LNCaP clone FGC (cell line): ENCODE measurements around the gene ZCCHC10.
"Not testable (repeated sequence)": the region's sequence is repeated elsewhere in the genome, so short reads cannot be mapped to it uniquely, and the experiment has no call there.

Experiments used
- DNase-seq: peaks from one replicate; pipeline ENCODE4 v3.0.0-alpha.2; 2011; ENCODE audit warnings: low read depth
- H3K4me3 ChIP-seq: 2 replicates; pipeline ENCODE4 v1.5.1; 2011; ENCODE audit warnings: mild to moderate bottlenecking, low read depth, low read length, control low read depth
- CTCF ChIP-seq: IDR thresholded peaks from 2 replicates; pipeline ENCODE4 v1.5.1; 2012; ENCODE audit warnings: mild to moderate bottlenecking; ENCODE audit not compliant: control insufficient read depth, insufficient read depth; ENCODE audit errors: extremely low read depth

The ZCCHC10 gene

GRCh38 chr5:133051542-133052316 is 25.4 kb upstream of the ZCCHC10 start, which contains the start of gene HSPA4:
TSS of gene HSPA4 (plus strand) at chr5:133052013. CDS start at chr5:133052251, 238 bp downstream.
- peak; percentile 95 for DNase-seq
- no peak for TF ChIP-seq CTCF
- peak within 1 kb of the TSS; percentile 89 for H3K4me3 ChIP-seq

- no peak for TF ChIP-seq CTCF
- DNase-seq = no peak
- peak overlapping the region; percentile 89 for H3K4me3 ChIP-seq
These were observed 24.8 kb upstream of the ZCCHC10 start for GRCh38 chr5:133051061-133051541.

DNA sequence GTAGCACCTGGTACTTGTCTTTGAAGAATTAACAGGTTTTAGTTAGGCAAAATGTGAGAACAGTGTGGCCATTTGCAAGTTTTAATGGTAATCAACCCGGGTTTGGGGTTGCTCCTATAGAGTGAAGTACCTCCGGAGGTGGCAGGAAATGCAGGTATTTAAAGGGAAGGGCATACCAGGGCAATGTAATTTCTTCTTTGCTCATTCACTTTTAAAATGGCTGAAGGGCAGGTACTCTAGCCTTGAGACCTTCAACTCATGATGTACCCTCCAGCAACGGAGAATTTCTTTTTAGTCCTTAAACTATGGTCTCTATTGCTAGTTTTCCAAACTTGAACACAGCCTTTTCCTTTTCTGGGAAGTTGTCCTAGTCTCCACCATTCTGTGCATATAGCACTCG is 24.2 kb upstream of the ZCCHC10 start:
- DNase-seq = no peak
- H3K4me3 ChIP-seq = peak overlapping the region; percentile 89
- TF ChIP-seq CTCF = no peak

DNA sequence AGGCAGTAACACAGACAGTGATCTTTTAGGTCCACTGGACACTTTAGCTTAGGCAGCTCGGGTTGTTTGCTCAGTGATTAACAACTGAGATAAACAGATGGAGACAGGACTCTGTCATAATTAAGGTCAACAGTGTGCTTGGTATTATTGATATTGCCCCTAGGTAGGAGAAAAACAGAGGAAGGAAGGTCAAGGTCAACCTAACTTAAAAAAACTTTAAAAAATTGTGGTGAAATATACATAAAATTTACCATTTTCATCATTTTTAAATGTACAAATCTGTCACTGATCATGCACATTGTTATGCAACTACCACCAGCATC is 23.3 kb upstream of the ZCCHC10 start:
- TF ChIP-seq CTCF = no peak
- DNase-seq = peak; percentile 87
- H3K4me3 ChIP-seq = peak overlapping the region; percentile 32; the same call in 1 of the 2 replicates

DNA sequence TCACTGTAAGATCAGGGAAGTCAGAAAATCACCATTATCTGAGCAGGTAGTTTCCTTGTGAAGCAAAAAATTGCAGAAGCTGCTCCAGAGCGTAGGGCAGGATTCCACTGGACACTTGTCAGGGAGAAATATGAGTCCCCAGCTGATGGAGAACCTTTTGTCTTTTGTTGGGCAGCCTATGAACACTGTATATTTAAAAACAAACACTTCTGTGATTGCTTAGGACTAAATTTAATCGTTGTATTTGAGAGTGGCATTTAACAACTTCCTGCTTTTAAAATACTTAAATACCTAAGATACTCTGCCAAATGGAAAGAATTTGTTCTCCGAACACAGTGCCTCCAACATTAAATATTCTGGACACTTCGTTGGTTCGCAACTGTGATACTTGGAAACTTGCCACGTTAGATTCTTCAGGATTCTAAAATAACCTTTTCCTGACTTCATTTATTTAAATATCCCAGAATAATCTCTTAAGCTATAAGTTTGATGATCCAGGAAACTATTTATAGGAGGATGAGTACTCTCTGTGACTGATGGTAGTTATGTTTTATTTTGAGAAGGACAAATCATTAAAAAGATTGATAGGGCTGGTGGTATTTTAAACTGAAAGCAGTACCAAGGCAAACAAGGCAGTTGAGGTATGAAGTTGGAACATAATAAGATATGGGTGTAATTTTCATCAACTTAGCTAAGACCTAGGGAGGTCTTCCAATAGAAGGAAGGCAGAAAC is 22.8 kb upstream of the ZCCHC10 start:
- H3K4me3 ChIP-seq = peak overlapping the region; percentile 32
- peak; percentile 87 for DNase-seq
- no peak for TF ChIP-seq CTCF

GRCh38 chr5:133047404-133047803 is 21.1 kb upstream of the ZCCHC10 start:
- no peak for TF ChIP-seq CTCF
- no peak for DNase-seq
- H3K4me3 ChIP-seq = no peak overlapping the region

GRCh38 chr5:133046560-133046959 is 20.2 kb upstream of the ZCCHC10 start:
- not testable (repeated sequence) for H3K4me3 ChIP-seq, DNase-seq
